IPS-18c (cell line): Measurements from ENCODE around the gene CD22.
"Not testable (repeated sequence)": the region's sequence is repeated elsewhere in the genome, so short reads cannot be mapped to it uniquely, and the experiment has no call there.

ENCODE experiments used
- H3K4me3 ChIP-seq: 2 replicates; pipeline ENCODE4 v1.7.0; 2013; ENCODE audit warnings: low read depth, mild to moderate bottlenecking, low read length, moderate library complexity; ENCODE audit not compliant: insufficient read depth
- H3K9me3 ChIP-seq: one replicate; pipeline ENCODE4 v1.6.1; 2013; ENCODE audit warnings: mild to moderate bottlenecking, low read length, moderate library complexity; ENCODE audit not compliant: control insufficient read depth, insufficient read depth

The CD22 gene

DNA sequence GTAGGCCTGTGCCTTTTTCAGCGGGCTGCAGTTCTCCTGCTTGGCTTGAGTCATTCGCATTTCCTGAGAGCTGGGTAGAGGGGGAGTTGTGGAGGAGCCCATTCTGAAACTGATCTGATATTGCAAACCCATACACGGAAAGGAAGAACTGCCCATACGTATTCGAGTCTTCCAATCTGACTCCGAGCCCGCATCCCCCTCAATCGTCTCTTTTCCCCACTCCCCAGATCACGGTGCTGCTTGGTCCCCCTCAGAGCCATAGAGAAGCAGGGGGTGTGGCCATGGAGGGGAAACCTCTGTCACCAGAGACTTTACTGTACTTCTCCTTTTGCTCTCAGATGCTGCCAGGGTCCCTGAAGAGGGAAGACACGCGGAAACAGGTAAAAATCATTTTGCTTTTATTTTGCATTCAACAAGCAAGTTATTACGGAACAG lies at the start of gene CD22:
TSS of gene CD22 (plus strand) at position 337 of the 435 bp plus-strand sequence. CDS start 2,854 bp downstream, outside the sequence.
- H3K9me3 ChIP-seq: no peaks in the 10 kb centered on the region
- H3K4me3 ChIP-seq: no peak within 1 kb of the TSS

DNA sequence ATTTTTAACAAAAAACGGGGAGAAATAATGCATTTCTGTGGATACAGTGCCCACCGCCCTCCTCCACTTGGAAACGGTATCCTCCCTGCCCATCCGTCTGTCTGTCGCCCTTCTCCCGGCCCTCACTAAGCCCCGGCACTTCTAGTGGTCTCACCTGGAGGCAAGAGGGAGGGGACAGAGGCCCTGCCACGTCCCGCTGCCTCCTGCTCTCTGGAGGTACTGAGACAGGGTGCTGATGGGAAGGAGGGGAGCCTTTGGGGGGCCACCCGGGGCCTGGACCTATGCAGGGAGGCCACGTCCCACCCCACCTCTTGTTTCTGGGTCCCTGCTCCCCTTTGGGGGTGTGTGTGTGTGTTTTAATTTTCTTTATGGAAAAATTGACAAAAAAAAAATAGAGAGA lies 49.6 kb upstream of the CD22 start:
- Histone ChIP-seq H3K4me3 (no peak overlapping the region), H3K9me3 (peaks cover 2% of the 10 kb centered on the region)

- Histone ChIP-seq H3K9me3 (peaks cover 2% of the 10 kb centered on the region), H3K4me3 (no peak overlapping the region)
Measured at GRCh38 chr19:35279985-35280821, 48.8 kb upstream of the CD22 start.

- peaks cover 2% of the 10 kb centered on the region for H3K9me3 ChIP-seq
- no peak overlapping the region for H3K4me3 ChIP-seq
Measured at GRCh38 chr19:35281303-35281702, 47.7 kb upstream of the CD22 start.

DNA sequence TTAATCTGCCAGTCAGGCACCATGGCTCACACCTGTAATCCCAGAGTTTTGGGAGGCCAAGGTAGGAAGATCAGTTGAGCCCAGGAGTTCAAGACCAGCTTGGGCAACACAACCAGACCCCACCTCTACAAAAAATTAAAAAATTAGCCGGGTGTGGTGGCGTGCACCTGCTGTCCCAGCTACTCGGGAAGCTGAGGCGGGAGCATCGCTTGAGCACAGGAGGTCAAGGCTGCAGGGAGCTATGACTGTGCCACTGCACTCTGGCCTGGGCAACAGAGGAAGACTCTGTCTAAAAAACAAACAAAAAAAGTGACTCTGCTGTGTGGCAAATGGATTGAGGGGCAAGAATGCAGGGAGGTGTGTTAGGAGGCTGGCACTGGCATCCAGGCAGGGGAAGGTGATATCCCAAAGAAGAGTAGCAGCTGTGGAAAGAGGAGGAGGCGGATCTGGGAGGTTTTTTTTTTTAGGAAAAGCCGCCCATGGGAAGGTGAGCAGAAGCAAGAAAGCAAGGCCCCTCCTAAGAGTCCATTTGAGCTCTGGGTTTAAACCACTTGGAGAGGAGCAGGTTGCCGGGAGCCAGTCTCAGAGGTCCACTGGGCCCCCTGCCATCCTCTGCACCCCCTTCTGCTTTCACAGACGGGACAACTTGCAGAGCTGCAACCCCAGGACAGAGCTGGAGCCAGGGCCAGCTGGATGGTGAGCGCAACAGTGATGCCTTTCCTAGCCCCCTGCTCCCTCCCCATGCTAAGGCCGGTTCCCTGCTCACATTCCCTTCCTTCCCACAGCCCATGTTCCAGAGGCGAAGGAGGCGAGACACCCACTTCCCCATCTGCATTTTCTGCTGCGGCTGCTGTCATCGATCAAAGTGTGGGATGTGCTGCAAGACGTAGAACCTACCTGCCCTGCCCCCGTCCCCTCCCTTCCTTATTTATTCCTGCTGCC lies 44.6 kb upstream of the CD22 start:
- peaks cover 2% of the 10 kb centered on the region for H3K9me3 ChIP-seq

GRCh38 chr19:35285095-35285449 lies 43.9 kb upstream of the CD22 start:
- H3K9me3 ChIP-seq: peaks cover 2% of the 10 kb centered on the region

More for the DNA sequence above, 44.6 kb upstream of the CD22 start:
- H3K4me3 ChIP-seq: no peak overlapping the region

GRCh38 chr19:35285465-35285864 lies 43.5 kb upstream of the CD22 start:
- not testable (repeated sequence) for H3K9me3 ChIP-seq, H3K4me3 ChIP-seq

More at GRCh38 chr19:35285095-35285449, 43.9 kb upstream of the CD22 start:
- H3K4me3 ChIP-seq: no peak overlapping the region

- H3K9me3 ChIP-seq, H3K4me3 ChIP-seq: not testable (repeated sequence)
Measured at GRCh38 chr19:35286101-35286500, 42.9 kb upstream of the CD22 start.

DNA sequence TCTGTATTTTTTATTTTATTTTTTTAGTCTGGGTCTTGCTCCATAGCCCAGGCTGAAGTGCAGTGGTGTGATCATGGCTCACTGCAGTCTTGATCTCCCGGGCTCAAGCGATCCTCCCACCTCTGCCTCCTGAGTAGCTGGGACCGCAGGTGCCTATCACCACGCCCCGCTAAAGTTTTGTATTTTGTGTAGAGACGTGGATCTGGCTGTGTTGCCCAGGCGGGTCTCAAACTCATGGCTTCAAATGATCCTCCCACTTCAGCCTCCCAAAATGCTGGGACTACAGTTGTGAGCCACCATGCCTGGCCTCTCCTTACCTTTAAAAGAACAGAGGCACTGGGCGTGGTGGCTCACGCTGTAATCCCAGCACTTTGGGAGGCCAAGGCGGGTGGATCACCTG lies 41.3 kb upstream of the CD22 start:
- peaks cover 2% of the 10 kb centered on the region for H3K9me3 ChIP-seq
- H3K4me3 ChIP-seq: no peak overlapping the region

DNA sequence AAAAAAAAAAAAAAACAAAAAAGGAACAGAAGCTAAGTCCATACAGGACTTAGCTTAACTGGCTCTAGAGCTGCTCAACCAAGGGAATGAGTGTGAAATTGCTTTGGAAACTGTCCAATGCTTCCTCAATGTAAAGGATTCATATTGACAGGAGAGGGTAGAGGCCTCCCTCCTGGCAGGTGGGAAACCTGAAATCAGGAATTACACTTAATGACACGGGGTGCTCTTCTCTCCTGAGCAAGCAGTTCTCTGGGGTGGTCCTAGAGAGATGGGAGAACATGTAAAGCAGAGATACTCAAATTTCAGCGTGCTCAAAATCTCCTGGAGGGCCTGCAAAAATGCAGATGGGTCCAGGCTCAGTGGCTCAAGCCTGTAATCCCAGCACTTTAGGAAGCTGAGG lies 40.7 kb upstream of the CD22 start:
- H3K4me3 ChIP-seq: no peak overlapping the region
- peaks cover 2% of the 10 kb centered on the region for H3K9me3 ChIP-seq

- Histone ChIP-seq H3K4me3 (no peak overlapping the region), H3K9me3 (no peaks in the 10 kb centered on the region)
Measured at GRCh38 chr19:35288906-35289305, 40.1 kb upstream of the CD22 start.

GRCh38 chr19:35290381-35291127 lies 38.4 kb upstream of the CD22 start:
- Histone ChIP-seq H3K4me3 (no peak overlapping the region), H3K9me3 (no peaks in the 10 kb centered on the region)

- H3K9me3 ChIP-seq: no peaks in the 10 kb centered on the region
- H3K4me3 ChIP-seq: no peak overlapping the region
Measured at GRCh38 chr19:35291259-35291658, 37.7 kb upstream of the CD22 start.

- Histone ChIP-seq H3K9me3 (no peaks in the 10 kb centered on the region), H3K4me3 (no peak within 1 kb of the TSS)
Measured at GRCh38 chr19:35291916-35292315, 37.1 kb upstream of the CD22 start, which contains the start of gene MAG. Gene MAG, plus strand, starts transcription at chr19:35292161. Its CDS starts 3,248 bp downstream, at chr19:35295409.

DNA sequence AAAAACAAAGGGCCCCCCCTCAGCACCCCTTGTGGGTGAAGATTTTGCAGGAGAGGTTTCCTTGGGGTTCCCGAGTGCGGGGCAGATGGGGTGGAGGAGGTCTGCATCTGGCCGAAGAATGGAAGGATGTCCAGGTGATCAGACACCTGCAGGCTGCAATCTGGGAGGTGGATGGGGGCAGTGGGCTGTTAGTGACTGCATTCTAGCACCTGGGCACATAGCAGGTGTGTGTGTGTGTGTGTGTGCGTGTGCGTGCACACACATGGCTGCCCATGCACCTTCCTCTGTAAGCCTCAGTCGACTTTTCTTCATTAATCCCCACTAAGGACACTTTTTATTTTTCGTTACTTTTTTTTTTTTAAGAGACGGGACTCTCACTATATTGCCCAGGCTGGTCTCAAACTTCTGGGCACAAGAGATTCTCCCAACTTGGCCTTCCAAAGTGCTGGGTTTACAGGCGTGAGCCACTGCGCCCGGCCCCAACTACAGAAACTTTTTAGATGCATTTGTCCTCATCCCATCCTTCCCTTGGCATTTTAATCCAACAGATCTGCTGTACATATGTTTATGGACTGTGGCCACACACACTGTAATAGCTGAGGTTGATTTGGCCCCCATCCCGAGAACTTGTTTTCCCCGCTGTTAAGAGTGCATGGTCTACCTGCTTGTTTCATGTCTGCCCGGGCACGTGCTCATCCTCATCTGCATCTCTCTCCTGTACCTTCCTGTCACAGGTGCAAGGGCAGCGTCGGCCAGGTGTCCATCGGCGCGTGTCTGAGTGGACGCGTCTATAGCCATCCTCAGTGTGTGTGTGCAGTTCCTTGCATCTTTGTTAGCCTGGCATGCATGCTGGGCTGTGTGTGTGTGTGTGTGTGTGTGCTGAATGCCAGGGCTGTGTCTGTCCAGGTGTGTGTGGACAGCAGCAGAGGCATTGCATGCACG lies 36.3 kb upstream of the CD22 start:
- Histone ChIP-seq H3K9me3 (no peaks in the 10 kb centered on the region), H3K4me3 (no peak overlapping the region)

DNA sequence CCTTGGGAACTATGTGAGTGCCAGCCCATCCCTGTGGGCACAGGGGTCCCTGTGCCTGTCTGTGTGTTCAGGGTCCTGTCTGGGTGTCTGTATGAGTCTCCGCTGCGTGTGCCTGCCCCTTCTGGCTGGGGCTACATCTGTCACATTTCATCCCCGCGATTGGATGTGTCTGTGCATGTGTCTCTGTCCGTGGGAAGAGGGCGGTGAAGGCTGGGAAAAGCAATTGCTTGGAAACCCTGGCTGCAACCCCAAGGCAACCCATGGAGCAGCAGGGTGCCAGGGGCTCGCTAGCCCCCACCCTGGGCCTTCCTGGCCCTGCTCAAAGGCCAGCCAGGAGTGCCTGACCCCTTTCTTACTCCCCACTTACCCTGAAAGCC lies 35.6 kb upstream of the CD22 start:
- Histone ChIP-seq H3K9me3 (no peaks in the 10 kb centered on the region), H3K4me3 (no peak overlapping the region)
